ENCODE results near the gene CDK14. TPM values are rescaled to one million over a fixed set of nuclear protein-coding genes. Genes with fewer than 3 reads are reported as not detected.

The CDK14 gene
- total and polyA plus RNA-seq, 2 of the 8 experiments (the other 6 are each of a cell fraction or from before 2014, with no cell fraction given) = 5.5 to 47.3 TPM

- no peak for TF ChIP-seq CHD7 (IDR thresholded peaks at IDR 0.05; ENCODE audit: insufficient replicate concordance, low read length)
- TF ChIP-seq SP2 (IDR thresholded peaks at IDR 0.05; ENCODE audit: low read length) = no peak
- TF ChIP-seq TEAD4 (IDR thresholded peaks at IDR 0.05; ENCODE audit: low read depth, low read length) = no peak
- no peak for TF ChIP-seq EZH2 (IDR thresholded peaks at IDR 0.05; ENCODE audit: low read depth, low read length, severe bottlenecking)
- no peak for TF ChIP-seq CREB1 (IDR thresholded peaks at IDR 0.05)
- TF ChIP-seq TBP (IDR thresholded peaks at IDR 0.05; ENCODE audit: low read depth, low read length) = no peak
- TF ChIP-seq ATF3 (IDR thresholded peaks at IDR 0.05; ENCODE audit: insufficient read depth, low read depth, low read length) = no peak
- no peak for TF ChIP-seq SUZ12 (IDR thresholded peaks at IDR 0.05; ENCODE audit: low read length)
- no peak for TF ChIP-seq PHF8 (conservative IDR thresholded peaks at IDR 0.05; ENCODE audit: low read depth, low read length)
- TF ChIP-seq GTF2F1 (IDR thresholded peaks at IDR 0.05; ENCODE audit: borderline replicate concordance, low read depth, low read length) = no peak
- TF ChIP-seq CEBPB (IDR thresholded peaks at IDR 0.05; ENCODE audit: low read depth, low read length) = no peak
These were observed 131.3 kb downstream of the CDK14 start (continued) for GRCh38 chr7:90727412-90727811.
